CD8-positive, alpha-beta memory T cell (primary cell): ENCODE results near the gene GREB1L. TPM values are rescaled to one million over a fixed set of nuclear protein-coding genes. Genes with fewer than 3 reads are reported as not detected.
A peak's percentile ranks its signal among the peaks of the same experiment; 100 is the strongest.

Source experiments
- CTCF ChIA-PET: fragments of 350-600 bp; sonication (Branson Sonifier 250); formaldehyde crosslinking; loops from one replicate; lab custom pipeline; 2021; ENCODE audit warnings: antibody characterized with exemption; lab: Charles Lee
- POLR2A ChIA-PET: fragments of 350-600 bp; sonication (Branson Sonifier 250); formaldehyde crosslinking; loops from one replicate; lab custom pipeline; 2021; ENCODE audit warnings: antibody characterized with exemption; lab: Charles Lee
- DNase-seq, 5 donors: peaks; one replicate each; pipeline versions ENCODE4 v3.0.0 to v3.0.0-alpha.2; 2020 to 2022; ENCODE audit warnings: mixed read lengths in 1 of 5
- H3K27ac ChIP-seq: one replicate; pipeline ENCODE4 v1.7.0; 2013; ENCODE audit warnings: low read depth, mild to moderate bottlenecking, low read length, moderate library complexity
- H3K27me3 ChIP-seq: 2 replicates; pipeline ENCODE4 v1.7.0; 2013; ENCODE audit warnings: low read length, mild to moderate bottlenecking; ENCODE audit not compliant: insufficient read depth, poor library complexity, severe bottlenecking
- H3K36me3 ChIP-seq: 2 replicates; pipeline ENCODE4 v1.7.0; 2013; ENCODE audit warnings: mild to moderate bottlenecking, low read length, moderate library complexity; ENCODE audit not compliant: insufficient read depth
- H3K4me1 ChIP-seq: 2 replicates; pipeline ENCODE4 v1.7.0; 2013; ENCODE audit warnings: mild to moderate bottlenecking, low read length, moderate library complexity; ENCODE audit not compliant: insufficient read depth
- H3K4me3 ChIP-seq: 2 replicates; pipeline ENCODE4 v1.7.0; 2013; ENCODE audit warnings: mild to moderate bottlenecking, low read length
- H3K9me3 ChIP-seq: 2 replicates; pipeline ENCODE4 v1.7.0; 2013; ENCODE audit warnings: mild to moderate bottlenecking, low read length
- H3K27ac Mint-ChIP-seq, 8 donors: one replicate each; pipeline ENCODE4 v1.8.0; 2020 to 2021; ENCODE audit warnings: mixed read lengths in 8 of 8, mild to moderate bottlenecking in 6 of 8, inconsistent platforms in 3 of 8, moderate library complexity in 3 of 8
- H3K27me3 Mint-ChIP-seq, 2 donors: one replicate each; pipeline ENCODE4 v1.8.0; 2020 to 2021; ENCODE audit warnings: mixed read lengths in 2 of 2, mild to moderate bottlenecking in 1 of 2, moderate library complexity in 1 of 2
- H3K36me3 Mint-ChIP-seq, 3 donors: one replicate each; pipeline ENCODE4 v1.8.0; 2020 to 2021; ENCODE audit warnings: mixed read lengths in 3 of 3, inconsistent platforms in 1 of 3, mild to moderate bottlenecking in 1 of 3
- H3K4me1 Mint-ChIP-seq, 3 donors: one replicate each; pipeline ENCODE4 v1.8.0; 2020 to 2021; ENCODE audit warnings: mixed read lengths in 3 of 3, inconsistent platforms in 1 of 3, mild to moderate bottlenecking in 1 of 3
- H3K4me3 Mint-ChIP-seq, 7 donors: one replicate each; pipeline ENCODE4 v1.8.0; 2020 to 2021; ENCODE audit warnings: mixed read lengths in 7 of 7, mild to moderate bottlenecking in 6 of 7, moderate library complexity in 4 of 7, inconsistent platforms in 2 of 7
- H3K9me3 Mint-ChIP-seq, 5 donors: one replicate each; pipeline ENCODE4 v1.8.0; 2020 to 2022; ENCODE audit warnings: mixed read lengths in 5 of 5, mild to moderate bottlenecking in 3 of 5, moderate library complexity in 2 of 5, inconsistent platforms in 1 of 5
- polyA plus RNA-seq: library from polyadenylated mRNA; unstranded; fragments of 300-500 nt; fragmentation: Illumina TruSeq; gene quantifications from one replicate; pipeline ENCODE4 v1.2.3, GENCODE V29; 2021
- total RNA-seq, 2 experiments: library from RNA; stranded (reverse); gene quantifications; one replicate each; pipeline ENCODE4 v1.2.3, GENCODE V29; 2021

Gene GREB1L
- total and polyA plus RNA-seq, 3 experiments from 2014 or later = 0.13 TPM; not detected in 2

DNA sequence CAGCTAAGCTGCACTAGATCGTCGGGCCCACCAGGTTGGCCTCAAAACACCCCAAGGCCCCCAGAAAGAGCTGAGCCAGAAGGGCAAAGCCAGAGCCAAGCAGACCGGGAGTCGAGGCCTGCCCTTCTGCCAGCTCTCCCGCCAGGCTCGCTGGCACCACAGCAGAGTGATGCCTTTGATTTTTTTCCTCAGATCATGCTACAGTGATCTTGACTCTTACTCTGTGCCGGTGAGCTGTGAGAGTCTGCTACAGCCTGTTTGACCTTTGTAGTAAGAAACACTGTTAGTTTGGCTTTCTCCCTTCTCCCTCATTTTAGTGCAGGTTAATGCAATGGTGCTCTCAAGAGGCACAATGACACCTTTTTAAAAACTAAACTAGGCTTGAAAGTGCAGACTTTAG lies 260.6 kb downstream of the GREB1L start:
- POLR2A ChIA-PET = no interaction called here
- no peaks in the 10 kb centered on the region for H3K9me3 ChIP-seq
- Mint-ChIP-seq H3K27ac (peak overlapping the region in 1 of 8 donors; percentile 38), H3K9me3 (no peaks in the 10 kb centered on the region), H3K36me3 (no peaks in the 10 kb centered on the region), H3K4me3 (no peak overlapping the region), H3K27me3 (peaks cover 4 to 8% of the 10 kb centered on the region in 2 donors), H3K4me1 (no peaks in the 10 kb centered on the region)
- no peaks in the 10 kb centered on the region for H3K27me3 ChIP-seq
- no peaks in the 10 kb centered on the region for H3K36me3 ChIP-seq
- CTCF ChIA-PET = interaction anchor here (1.1 to 1.7 kb wide), 2 partner anchors 10 to 13 kb away, joined by 3 read pairs; no protein-coding TSS in a partner anchor
- no peak for DNase-seq
- no peak overlapping the region for H3K27ac ChIP-seq
- H3K4me1 ChIP-seq = no peaks in the 10 kb centered on the region
- H3K4me3 ChIP-seq = no peak overlapping the region

DNA sequence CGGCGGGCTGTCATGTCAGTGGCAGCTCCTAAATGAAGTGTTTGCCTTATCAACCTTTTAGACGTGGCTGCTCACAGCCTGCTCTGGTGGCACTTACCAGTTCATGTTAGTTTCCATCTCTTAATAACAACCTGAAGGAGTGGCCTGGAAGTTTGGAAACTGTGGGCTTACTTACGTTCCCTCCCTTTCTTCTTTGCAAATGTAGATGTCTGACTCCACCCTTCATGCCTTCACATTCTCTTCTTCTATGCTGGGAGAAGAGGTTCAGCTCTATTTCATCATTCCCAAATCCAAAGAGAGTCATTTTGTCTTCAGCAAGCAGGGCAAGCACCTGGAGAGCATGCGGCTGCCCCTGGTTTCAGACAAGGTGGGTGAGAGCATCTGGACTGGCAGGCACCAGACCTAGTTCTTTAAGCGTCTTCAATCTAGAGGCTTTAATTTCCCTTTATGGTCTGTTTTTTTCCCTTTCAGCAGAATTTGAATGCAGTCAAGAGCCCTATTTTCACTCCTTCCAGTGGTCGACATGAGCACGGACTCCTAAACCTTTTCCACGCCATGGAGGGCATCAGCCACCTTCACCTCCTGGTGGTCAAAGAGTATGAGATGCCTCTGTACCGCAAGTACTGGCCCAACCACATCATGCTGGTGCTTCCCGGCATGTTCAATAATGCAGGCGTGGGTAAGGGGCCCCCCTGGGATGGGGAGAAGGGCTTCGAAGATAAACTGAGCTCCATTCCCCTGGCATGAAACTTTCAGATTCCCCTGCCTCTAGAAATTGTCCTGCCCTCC lies 266.1 kb downstream of the GREB1L start:
- ChIA-PET POLR2A (no interaction called here), CTCF (no interaction called here)
- H3K27me3 ChIP-seq = no peaks in the 10 kb centered on the region
- no peak overlapping the region for H3K27ac ChIP-seq
- H3K36me3 ChIP-seq = no peaks in the 10 kb centered on the region
- no peak overlapping the region for H3K27ac Mint-ChIP-seq
- no peak overlapping the region for H3K4me3 ChIP-seq
- peaks cover 0 to 6% (median 0%) of the 10 kb centered on the region in 5 donors for H3K9me3 Mint-ChIP-seq
- no peak for DNase-seq
- no peaks in the 10 kb centered on the region for H3K9me3 ChIP-seq
- H3K4me1 Mint-ChIP-seq = no peaks in the 10 kb centered on the region
- peaks cover 4 to 5% (median 4%) of the 10 kb centered on the region in 3 donors for H3K36me3 Mint-ChIP-seq
- H3K4me3 Mint-ChIP-seq = no peak overlapping the region
- H3K4me1 ChIP-seq = no peaks in the 10 kb centered on the region
- no peaks in the 10 kb centered on the region for H3K27me3 Mint-ChIP-seq

DNA sequence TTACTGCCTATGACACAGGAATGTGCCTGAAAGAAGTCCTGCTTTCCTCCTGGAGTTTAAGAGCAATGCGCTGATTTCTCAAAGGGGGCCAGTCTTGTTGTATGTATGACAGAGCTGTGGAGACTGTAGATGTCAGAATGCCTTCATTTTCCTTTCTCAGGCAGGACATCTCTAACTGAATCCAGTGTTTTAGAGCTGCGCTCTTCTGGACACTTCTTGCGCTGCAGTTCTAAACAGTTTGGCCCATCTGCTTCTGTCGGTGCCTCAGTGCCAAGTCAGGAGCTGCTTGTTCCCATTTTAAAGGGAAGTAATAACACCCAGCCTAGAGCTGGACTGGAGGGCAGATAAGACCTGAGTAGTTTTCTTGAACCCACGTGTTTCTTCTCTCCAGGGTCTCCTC lies 267.0 kb downstream of the GREB1L start:
- Histone ChIP-seq H3K27ac (no peak overlapping the region), H3K4me1 (no peaks in the 10 kb centered on the region), H3K36me3 (no peaks in the 10 kb centered on the region), H3K27me3 (no peaks in the 10 kb centered on the region), H3K9me3 (no peaks in the 10 kb centered on the region), H3K4me3 (no peak overlapping the region)
- Mint-ChIP-seq H3K4me1 (no peaks in the 10 kb centered on the region), H3K36me3 (peaks cover 10 to 13% (median 12%) of the 10 kb centered on the region in 3 donors), H3K9me3 (peaks cover 0 to 6% (median 0%) of the 10 kb centered on the region in 5 donors), H3K4me3 (no peak overlapping the region), H3K27ac (no peak overlapping the region), H3K27me3 (no peaks in the 10 kb centered on the region)
- CTCF ChIA-PET = no interaction called here
- no peak for DNase-seq
- POLR2A ChIA-PET = no interaction called here

DNA sequence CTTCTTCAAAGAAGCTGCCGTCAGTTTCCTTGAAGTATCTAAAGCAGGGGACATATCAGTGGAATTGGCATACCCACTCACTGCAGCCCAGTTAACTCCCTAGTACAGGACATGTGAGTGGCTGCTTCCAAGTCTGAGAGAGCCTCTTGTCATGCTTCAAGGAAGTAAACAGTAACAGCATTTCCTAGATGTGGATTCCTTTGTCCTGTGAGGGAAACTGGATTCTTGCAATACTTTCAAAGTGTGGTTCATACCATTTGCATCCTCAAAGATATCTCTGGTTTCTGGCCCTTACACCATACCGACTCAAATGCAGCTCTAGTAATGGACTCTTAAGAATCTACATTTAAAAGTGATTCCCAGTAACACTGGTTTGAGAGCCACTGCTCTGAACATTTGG lies 271.3 kb downstream of the GREB1L start:
- Mint-ChIP-seq H3K4me1 (no peaks in the 10 kb centered on the region), H3K27me3 (no peaks in the 10 kb centered on the region), H3K9me3 (peaks cover 0 to 6% (median 0%) of the 10 kb centered on the region in 5 donors), H3K4me3 (no peak overlapping the region), H3K36me3 (peaks cover 19 to 27% (median 19%) of the 10 kb centered on the region in 3 donors), H3K27ac (no peak overlapping the region)
- DNase-seq = no peak
- H3K36me3 ChIP-seq = no peaks in the 10 kb centered on the region
- CTCF ChIA-PET = no interaction called here
- POLR2A ChIA-PET = no interaction called here
- no peak overlapping the region for H3K4me3 ChIP-seq
- H3K27me3 ChIP-seq = no peaks in the 10 kb centered on the region
- no peaks in the 10 kb centered on the region for H3K4me1 ChIP-seq
- no peak overlapping the region for H3K27ac ChIP-seq
- H3K9me3 ChIP-seq = no peaks in the 10 kb centered on the region

DNA sequence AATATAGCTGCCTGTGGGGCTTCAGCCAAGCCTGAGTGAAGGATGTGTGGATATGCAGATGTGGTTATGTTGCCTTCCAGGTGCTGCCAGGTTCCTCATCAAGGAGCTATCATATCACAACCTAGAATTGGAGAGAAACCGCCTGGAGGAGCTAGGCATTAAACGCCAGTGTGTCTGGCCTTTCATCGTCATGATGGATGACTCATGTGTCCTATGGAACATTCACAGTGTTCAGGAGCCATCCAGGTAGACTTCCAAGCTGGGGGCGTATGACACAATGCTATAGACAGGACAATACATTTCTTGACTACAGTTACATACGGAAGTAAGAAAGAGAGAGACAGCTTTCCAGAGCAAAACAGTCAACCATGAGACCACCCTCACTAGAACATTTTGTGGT lies 271.7 kb downstream of the GREB1L start:
- Histone ChIP-seq H3K27me3 (no peaks in the 10 kb centered on the region), H3K27ac (no peak overlapping the region), H3K36me3 (no peaks in the 10 kb centered on the region), H3K4me1 (no peaks in the 10 kb centered on the region), H3K9me3 (no peaks in the 10 kb centered on the region), H3K4me3 (no peak overlapping the region)
- CTCF ChIA-PET = interaction anchor here (0.6 kb wide), 1 partner anchor 482 kb away, joined by 4 read pairs; no protein-coding TSS in a partner anchor
- Mint-ChIP-seq H3K4me3 (no peak overlapping the region), H3K9me3 (peaks cover 0 to 6% (median 0%) of the 10 kb centered on the region in 5 donors), H3K27me3 (no peaks in the 10 kb centered on the region), H3K27ac (no peak overlapping the region), H3K4me1 (no peaks in the 10 kb centered on the region), H3K36me3 (peaks cover 19 to 29% (median 19%) of the 10 kb centered on the region in 3 donors)
- POLR2A ChIA-PET = no interaction called here
- DNase-seq = no peak

DNA sequence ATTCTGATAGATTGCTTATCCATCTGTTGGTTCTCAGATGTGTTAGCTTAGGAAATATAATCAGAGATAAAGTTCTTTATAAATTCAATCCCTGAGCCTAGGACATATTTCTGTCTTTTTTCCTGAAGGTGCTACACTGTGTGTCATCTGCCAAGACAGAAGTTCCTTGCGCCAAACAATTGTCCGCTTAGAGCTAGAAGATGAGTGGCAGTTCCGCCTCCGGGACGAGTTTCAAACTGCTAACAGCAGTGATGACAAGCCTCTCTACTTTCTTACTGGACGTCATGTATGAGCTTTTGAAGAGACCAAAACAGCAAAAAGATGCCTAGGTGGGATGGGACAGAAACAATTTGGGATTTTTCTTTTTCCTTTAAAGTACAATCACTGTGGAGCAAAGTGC lies 280.5 kb downstream of the GREB1L start:
- Mint-ChIP-seq H3K9me3 (no peaks in the 10 kb centered on the region), H3K4me1 (peaks cover 0 to 6% (median 0%) of the 10 kb centered on the region in 3 donors), H3K4me3 (no peak overlapping the region), H3K27ac (no peak overlapping the region), H3K27me3 (no peaks in the 10 kb centered on the region), H3K36me3 (peaks cover 0 to 68% (median 21%) of the 10 kb centered on the region in 3 donors)
- Histone ChIP-seq H3K9me3 (no peaks in the 10 kb centered on the region), H3K27ac (no peak overlapping the region), H3K4me1 (no peaks in the 10 kb centered on the region), H3K27me3 (no peaks in the 10 kb centered on the region), H3K36me3 (peaks cover 24% of the 10 kb centered on the region), H3K4me3 (no peak overlapping the region)
- ChIA-PET CTCF (no interaction called here), POLR2A (no interaction called here)
- DNase-seq = no peak

DNA sequence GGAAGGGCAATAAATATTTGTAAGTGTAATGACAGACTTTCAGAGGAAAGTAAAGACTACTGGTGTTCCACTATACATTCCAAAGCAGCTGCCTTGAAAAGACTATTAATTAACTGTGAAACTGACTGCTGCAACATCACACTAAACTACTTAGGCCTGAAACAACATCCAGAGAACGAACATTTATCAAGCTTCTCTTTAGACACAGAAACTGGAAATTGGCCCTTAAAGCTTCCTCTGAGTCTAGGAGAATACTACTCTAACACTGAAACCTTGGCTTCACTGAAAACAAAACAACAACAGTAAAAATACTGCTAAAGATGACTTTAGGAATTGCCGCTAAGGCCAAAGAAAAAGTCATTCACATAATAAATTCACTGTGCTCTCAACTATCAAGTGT lies 283.9 kb downstream of the GREB1L start:
- Mint-ChIP-seq H3K9me3 (no peaks in the 10 kb centered on the region), H3K4me1 (peaks cover 0 to 7% (median 0%) of the 10 kb centered on the region in 3 donors), H3K27ac (peak overlapping the region in 1 of 8 donors; percentile 36), H3K4me3 (no peak overlapping the region), H3K27me3 (no peaks in the 10 kb centered on the region), H3K36me3 (peaks cover 0 to 80% (median 12%) of the 10 kb centered on the region in 3 donors)
- H3K27ac ChIP-seq = no peak overlapping the region
- H3K9me3 ChIP-seq = no peaks in the 10 kb centered on the region
- no peak overlapping the region for H3K4me3 ChIP-seq
- peaks cover 34% of the 10 kb centered on the region for H3K36me3 ChIP-seq
- DNase-seq = no peak
- CTCF ChIA-PET = no interaction called here
- POLR2A ChIA-PET = interaction anchor here (0.6 kb wide), 1 partner anchor 216 kb away, joined by 3 read pairs; no protein-coding TSS in a partner anchor
- no peaks in the 10 kb centered on the region for H3K27me3 ChIP-seq
- no peaks in the 10 kb centered on the region for H3K4me1 ChIP-seq

DNA sequence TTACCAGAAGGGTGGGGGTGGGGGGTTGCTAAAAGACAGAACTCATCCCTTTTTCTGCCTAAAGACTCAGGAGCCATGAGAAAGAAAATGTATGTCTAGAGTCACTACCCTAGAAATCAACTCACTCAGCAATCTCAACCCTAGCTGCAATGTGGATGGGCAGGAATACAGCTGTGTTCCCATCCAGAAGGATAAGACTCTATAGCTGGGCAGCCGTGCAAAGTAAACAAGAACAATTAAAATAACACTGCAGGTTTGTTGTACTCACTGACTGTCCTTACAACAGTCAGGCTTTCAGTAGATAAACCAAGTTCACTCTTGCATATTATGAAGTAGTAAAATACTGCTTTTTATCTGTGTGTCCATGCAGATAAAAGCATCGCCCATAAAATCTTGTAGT lies 284.4 kb downstream of the GREB1L start:
- no peaks in the 10 kb centered on the region for H3K9me3 Mint-ChIP-seq
- POLR2A ChIA-PET = no interaction called here
- CTCF ChIA-PET = no interaction called here

More for the DNA sequence above, 284.4 kb downstream of the GREB1L start:
- Histone ChIP-seq H3K27ac (no peak overlapping the region), H3K27me3 (no peaks in the 10 kb centered on the region), H3K36me3 (peaks cover 34% of the 10 kb centered on the region), H3K4me1 (no peaks in the 10 kb centered on the region), H3K4me3 (no peak overlapping the region), H3K9me3 (no peaks in the 10 kb centered on the region)
- H3K27ac Mint-ChIP-seq = peak overlapping the region in 1 of 8 donors; percentile 16
- H3K27me3 Mint-ChIP-seq = no peaks in the 10 kb centered on the region
- peaks cover 0 to 83% (median 12%) of the 10 kb centered on the region in 3 donors for H3K36me3 Mint-ChIP-seq
- DNase-seq = no peak
- H3K4me3 Mint-ChIP-seq = no peak overlapping the region
- H3K4me1 Mint-ChIP-seq = peaks cover 0 to 7% (median 0%) of the 10 kb centered on the region in 3 donors
